ENCODE results near the gene JPH4.
A peak's percentile ranks its signal among the peaks of the same experiment; 100 is the strongest.

Gene JPH4

GRCh38 chr14:23579739-23580138 is 1.1 kb upstream of the JPH4 start:
- DNase-seq (ENCODE audit: low spot score), result no peak

- no peak for DNase-seq (ENCODE audit: low spot score)
These were observed 681 bp upstream of the JPH4 start for GRCh38 chr14:23579311-23579630.

- DNase-seq (ENCODE audit: low spot score), result no peak
These were observed 739 bp downstream of the JPH4 start for GRCh38 chr14:23577710-23578392.

GRCh38 chr14:23577004-23577681 is 1.4 kb downstream of the JPH4 start:
- DNase-seq (ENCODE audit: low spot score), result no peak

- DNase-seq (ENCODE audit: low spot score), result no peak
These were observed 5.1 kb downstream of the JPH4 start for GRCh38 chr14:23573384-23574015.

- DNase-seq (ENCODE audit: low spot score), result no peak
These were observed 5.8 kb downstream of the JPH4 start for GRCh38 chr14:23572836-23573235.

GRCh38 chr14:23572524-23572828 is 6.1 kb downstream of the JPH4 start:
- no peak for DNase-seq (ENCODE audit: low spot score)

- DNase-seq (ENCODE audit: low spot score), result no peak
These were observed 6.7 kb downstream of the JPH4 start for GRCh38 chr14:23571701-23572523.

- no peak for DNase-seq (ENCODE audit: low spot score)
These were observed 7.6 kb downstream of the JPH4 start for GRCh38 chr14:23570806-23571483.

GRCh38 chr14:23569443-23570151 is 9.0 kb downstream of the JPH4 start:
- DNase-seq (ENCODE audit: low spot score), result no peak

GRCh38 chr14:23568600-23569331 is 9.8 kb downstream of the JPH4 start:
- peak; percentile 22 for DNase-seq (ENCODE audit: low spot score)

GRCh38 chr14:23568021-23568599 is 10.5 kb downstream of the JPH4 start:
- no peak for DNase-seq (ENCODE audit: low spot score)

- peak; percentile 92 for DNase-seq (ENCODE audit: low spot score)
These were observed 11.2 kb downstream of the JPH4 start, which contains the start of gene AP1G2 for GRCh38 chr14:23567186-23568020. AP1G2 (minus strand) TSS chr14:23567791; CDS start chr14:23567314, 477 bp downstream.

- DNase-seq (ENCODE audit: low spot score), result peak; percentile 9
These were observed 11.8 kb downstream of the JPH4 start for GRCh38 chr14:23566778-23567185.

GRCh38 chr14:23566112-23566777 is 12.3 kb downstream of the JPH4 start:
- no peak for DNase-seq (ENCODE audit: low spot score)

- DNase-seq (ENCODE audit: low spot score), result no peak
These were observed 13.0 kb downstream of the JPH4 start for GRCh38 chr14:23565626-23566025.

- no peak for DNase-seq (ENCODE audit: low spot score)
These were observed 13.7 kb downstream of the JPH4 start for GRCh38 chr14:23564876-23565275.

- no peak for DNase-seq (ENCODE audit: low spot score)
These were observed 14.3 kb downstream of the JPH4 start for GRCh38 chr14:23564181-23564812.

Data from LoVo (cell line).